ENCODE measurements around the gene LSM14B.

Gene LSM14B

DNA sequence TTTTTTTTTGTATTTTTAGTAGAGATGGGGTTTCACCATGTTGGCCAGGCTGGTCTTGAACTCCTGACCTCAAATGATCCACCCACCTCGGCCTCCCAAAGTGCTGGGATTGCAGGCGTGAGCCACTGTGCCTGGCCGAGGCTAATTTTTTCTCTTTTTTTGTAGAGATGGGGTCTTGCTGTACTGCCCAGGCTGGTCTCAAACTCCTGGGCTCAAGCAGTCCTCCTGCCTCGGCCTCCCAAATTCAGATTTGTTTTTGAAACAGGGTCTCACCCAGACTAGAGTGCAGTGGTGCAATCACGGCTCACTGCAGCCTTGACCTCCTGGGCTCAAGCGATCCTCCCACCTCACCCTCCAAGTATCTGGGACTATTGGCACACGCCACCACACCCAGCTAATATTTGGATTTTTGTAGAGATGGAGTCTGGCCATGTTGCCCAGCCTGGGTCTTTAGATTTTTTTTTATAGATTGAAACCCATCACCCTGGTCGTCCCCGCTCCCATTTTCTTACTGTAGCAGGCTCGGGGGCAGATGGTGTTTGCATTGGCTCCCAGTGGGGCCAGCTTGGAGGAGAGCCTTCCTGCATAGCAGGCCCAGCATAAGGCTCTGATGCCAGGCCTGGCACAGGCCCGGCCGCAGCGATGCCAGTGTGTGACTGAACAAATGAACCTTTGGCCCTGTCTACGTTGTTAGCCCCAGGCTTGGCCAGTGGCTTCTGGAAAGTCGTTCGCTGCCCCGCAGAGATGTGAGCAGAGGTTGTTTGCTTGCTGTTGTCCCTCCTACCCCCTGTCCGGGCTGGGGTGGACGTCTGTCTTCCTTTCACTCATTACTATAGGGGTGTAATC lies 56.3 kb downstream of the LSM14B start:
- peaks cover 30% of the 10 kb centered on the region for H3K36me3 ChIP-seq

GRCh38 chr20:62179162-62179504 lies 56.9 kb downstream of the LSM14B start:
- peaks cover 26% of the 10 kb centered on the region for H3K36me3 ChIP-seq

More for the DNA sequence above, 56.3 kb downstream of the LSM14B start:
- Histone ChIP-seq H3K4me1 (ENCODE audit: control insufficient read depth in 1 of 2, insufficient read depth in 1 of 2, low read depth in 1 of 2, low read length in 1 of 2) (peaks cover 15 to 16% of the 10 kb centered on the region in 2 experiments), H3K27ac (no peak overlapping the region), H3K4me3 (ENCODE audit: low read depth in 1 of 2, low read length in 1 of 2) (no peak overlapping the region), H3K27me3 (no peaks in the 10 kb centered on the region), H3K9me3 (no peaks in the 10 kb centered on the region)
- TF ChIP-seq CTCF (IDR thresholded peaks at IDR 0.05): no peak

GRCh38 chr20:62181808-62182207 lies 59.5 kb downstream of the LSM14B start:
- no peaks in the 10 kb centered on the region for H3K9me3 ChIP-seq
- H3K36me3 ChIP-seq: peaks cover 10% of the 10 kb centered on the region
- H3K4me1 ChIP-seq (ENCODE audit: control insufficient read depth in 1 of 2, insufficient read depth in 1 of 2, low read depth in 1 of 2, low read length in 1 of 2): peaks cover 47 to 49% of the 10 kb centered on the region in 2 experiments
- no peak for TF ChIP-seq CTCF (IDR thresholded peaks at IDR 0.05)
- H3K27me3 ChIP-seq: no peaks in the 10 kb centered on the region
- H3K27ac ChIP-seq: peak overlapping the region; percentile 95
- peak overlapping the region; percentile 81 to 90 for H3K4me3 ChIP-seq (ENCODE audit: low read depth in 1 of 2, low read length in 1 of 2)

More at GRCh38 chr20:62179162-62179504, 56.9 kb downstream of the LSM14B start:
- H3K27me3 ChIP-seq: no peaks in the 10 kb centered on the region
- no peak overlapping the region for H3K27ac ChIP-seq
- H3K4me1 ChIP-seq (ENCODE audit: control insufficient read depth in 1 of 2, insufficient read depth in 1 of 2, low read depth in 1 of 2, low read length in 1 of 2): peaks cover 20 to 22% of the 10 kb centered on the region in 2 experiments
- TF ChIP-seq CTCF (IDR thresholded peaks at IDR 0.05): no peak
- H3K9me3 ChIP-seq: no peaks in the 10 kb centered on the region
- no peak overlapping the region for H3K4me3 ChIP-seq (ENCODE audit: low read depth in 1 of 2, low read length in 1 of 2)

GRCh38 chr20:62182469-62183425 lies 60.5 kb downstream of the LSM14B start, which contains the start of gene MTG2:
MTG2 (plus strand) TSS chr20:62183028; CDS start chr20:62193421, 10,393 bp downstream.
- peak; percentile 70 for TF ChIP-seq CTCF (IDR thresholded peaks at IDR 0.05)
- H3K27ac ChIP-seq: peak within 1 kb of the TSS; percentile 95
- peaks cover 10% of the 10 kb centered on the region for H3K36me3 ChIP-seq
- peak within 1 kb of the TSS; percentile 81 to 90 for H3K4me3 ChIP-seq (ENCODE audit: low read depth in 1 of 2, low read length in 1 of 2)
- peaks cover 57 to 58% of the 10 kb centered on the region in 2 experiments for H3K4me1 ChIP-seq (ENCODE audit: control insufficient read depth in 1 of 2, insufficient read depth in 1 of 2, low read depth in 1 of 2, low read length in 1 of 2)
- H3K9me3 ChIP-seq: no peaks in the 10 kb centered on the region
- H3K27me3 ChIP-seq: no peaks in the 10 kb centered on the region

DNA sequence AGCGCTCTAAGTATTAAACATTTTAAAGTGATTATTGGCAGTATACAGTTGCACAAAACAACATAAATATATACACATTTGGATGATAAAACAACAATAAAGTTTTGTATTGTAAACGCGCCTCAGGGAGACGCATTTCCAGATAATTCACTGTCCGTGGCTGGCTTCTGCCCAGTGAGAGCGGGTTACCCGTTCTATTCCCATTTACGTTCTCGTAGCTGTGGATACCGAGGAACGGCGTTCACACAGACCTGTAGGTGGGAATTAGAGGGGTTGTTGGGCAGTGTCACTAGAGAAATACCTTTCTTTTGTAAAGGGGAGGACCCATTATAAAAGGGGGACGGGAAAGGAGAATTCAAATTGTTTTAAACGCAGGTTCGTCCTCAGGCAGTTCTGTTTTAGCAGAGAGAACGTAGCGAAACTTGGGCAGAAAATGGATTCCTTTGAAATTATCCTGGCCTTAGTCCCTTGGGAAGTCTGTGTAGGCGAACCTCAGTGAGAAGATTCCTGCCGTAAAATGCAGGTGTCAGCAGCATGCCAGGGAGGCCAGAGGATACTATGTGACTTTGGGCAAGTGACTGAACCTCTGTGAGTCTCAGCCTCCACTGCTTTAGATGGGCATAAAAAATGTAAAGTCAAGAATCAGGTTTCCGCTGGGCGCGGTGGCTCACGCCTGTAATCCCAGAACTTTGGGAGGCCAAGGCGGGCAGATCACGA lies 61.3 kb downstream of the LSM14B start:
- TF ChIP-seq CTCF (IDR thresholded peaks at IDR 0.05): no peak
- Histone ChIP-seq H3K27ac (peak overlapping the region; percentile 95), H3K36me3 (peaks cover 10% of the 10 kb centered on the region), H3K27me3 (no peaks in the 10 kb centered on the region), H3K9me3 (no peaks in the 10 kb centered on the region), H3K4me3 (ENCODE audit: low read depth in 1 of 2, low read length in 1 of 2) (peak overlapping the region; percentile 81 to 90), H3K4me1 (ENCODE audit: control insufficient read depth in 1 of 2, insufficient read depth in 1 of 2, low read depth in 1 of 2, low read length in 1 of 2) (peaks cover 62 to 66% of the 10 kb centered on the region in 2 experiments)

All from neutrophil (primary cell).